IMR-90 (cell line): ENCODE measurements around the gene TUSC2. TPM values are rescaled to one million over a fixed set of nuclear protein-coding genes. Genes with fewer than 3 reads are reported as not detected.

Source experiments
- ATAC-seq: fragments of 200-7000 bp; cut with Tn5 transposase; 2 replicates; pipeline ENCODE4 v1.9.1; 2020; ENCODE audit warnings: low read depth, mild to moderate bottlenecking, moderate library complexity
- BruUV-seq: library from RNA; stranded (reverse); fragments of 400-500 nt; replicated peaks from 2 replicates; lab custom pipeline; 2021; lab: Mats Ljungman, UMichigan
- CTCF ChIA-PET: fragments of 300-600 bp; formaldehyde crosslinking; extraction: SDS; loops from one replicate; lab custom pipeline; 2021; ENCODE audit warnings: antibody characterized with exemption; lab: Yijun Ruan, JAX
- POLR2A ChIA-PET: fragments of 300-600 bp; sonication (Branson Sonifier 250); formaldehyde crosslinking; loops from one replicate; lab custom pipeline; 2022; ENCODE audit warnings: antibody characterized with exemption; ENCODE audit not compliant: unreplicated experiment; lab: Charles Lee
- DNase-seq: peaks from one replicate; pipeline ENCODE4 v3.0.0; 2013
- H2AFZ ChIP-seq: replicated peaks from 2 replicates; pipeline ENCODE3; 2013; ENCODE audit warnings: low read length, mild to moderate bottlenecking; ENCODE audit not compliant: poor library complexity
- H2AK5ac ChIP-seq: 2 replicates; pipeline ENCODE4 v1.6.1; 2013; ENCODE audit warnings: low read depth, low read length, inconsistent platforms
- H2AK9ac ChIP-seq: replicated peaks from 2 replicates; pipeline ENCODE3; 2013; ENCODE audit warnings: mild to moderate bottlenecking, low read depth, low read length, moderate library complexity; ENCODE audit not compliant: poor library complexity
- H2BK120ac ChIP-seq: 2 replicates; pipeline ENCODE4 v1.6.1; 2013; ENCODE audit warnings: low read depth, low read length, inconsistent platforms
- H2BK15ac ChIP-seq: 3 replicates; pipeline ENCODE4 v1.6.1; 2013; ENCODE audit warnings: low read depth, low read length, inconsistent platforms
- H2BK20ac ChIP-seq: 2 replicates; pipeline ENCODE4 v1.6.1; 2013; ENCODE audit warnings: low read depth, mild to moderate bottlenecking, inconsistent platforms, low read length, moderate library complexity
- H2BK5ac ChIP-seq: 2 replicates; pipeline ENCODE4 v1.6.1; 2013; ENCODE audit warnings: mild to moderate bottlenecking, low read depth, low read length, inconsistent platforms; ENCODE audit not compliant: poor library complexity, severe bottlenecking
- H3K14ac ChIP-seq: replicated peaks from 2 replicates; pipeline ENCODE4 v1.6.1; 2013; ENCODE audit warnings: low read depth, low read length, inconsistent platforms
- H3K18ac ChIP-seq: 2 replicates; pipeline ENCODE4 v1.6.1; 2013; ENCODE audit warnings: low read depth, low read length, control low read depth
- H3K23ac ChIP-seq: 2 replicates; pipeline ENCODE4 v1.6.1; 2013; ENCODE audit warnings: low read depth, low read length, inconsistent platforms
- H3K27ac ChIP-seq: 2 replicates; pipeline ENCODE4 v1.5.1; 2013; ENCODE audit warnings: mild to moderate bottlenecking, control low read depth, low read length; ENCODE audit not compliant: insufficient read depth
- H3K27me3 ChIP-seq: 2 replicates; pipeline ENCODE4 v1.6.1; 2013; ENCODE audit warnings: low read length; ENCODE audit not compliant: control insufficient read depth, insufficient read depth
- H3K36me3 ChIP-seq: 2 replicates; pipeline ENCODE4 v1.6.1; 2013; ENCODE audit warnings: low read length, mixed read lengths; ENCODE audit not compliant: control insufficient read depth, insufficient read depth
- H3K4ac ChIP-seq: 2 replicates; pipeline ENCODE4 v1.6.1; 2013; ENCODE audit warnings: low read depth, low read length, inconsistent platforms
- H3K4me1 ChIP-seq: 2 replicates; pipeline ENCODE4 v1.6.1; 2013; ENCODE audit warnings: low read length, mixed read lengths; ENCODE audit not compliant: control insufficient read depth, insufficient read depth
- H3K4me2 ChIP-seq: 2 replicates; pipeline ENCODE4 v1.6.1; 2013; ENCODE audit warnings: low read depth, mild to moderate bottlenecking, control low read depth, low read length, moderate library complexity
- H3K4me3 ChIP-seq: 2 replicates; pipeline ENCODE4 v1.5.1; 2013; ENCODE audit warnings: low read depth, mild to moderate bottlenecking, control low read depth, low read length, moderate library complexity; ENCODE audit not compliant: insufficient read depth
- H3K56ac ChIP-seq: 2 replicates; pipeline ENCODE4 v1.6.1; 2013; ENCODE audit warnings: low read length, inconsistent platforms; ENCODE audit not compliant: insufficient read depth; ENCODE audit errors: extremely low read depth
- H3K79me1 ChIP-seq, 2 experiments: 2 replicates each; pipeline ENCODE4 v1.6.1; 2013; ENCODE audit warnings: low read length in 2 of 2, inconsistent platforms in 1 of 2, low read depth in 1 of 2
- H3K9ac ChIP-seq: 2 replicates; pipeline ENCODE4 v1.6.1; 2013; ENCODE audit warnings: low read depth, low read length, control low read depth
- H3K9me1 ChIP-seq: 2 replicates; pipeline ENCODE4 v1.6.1; 2013; ENCODE audit warnings: low read length, inconsistent platforms; ENCODE audit not compliant: insufficient read depth
- H3K9me3 ChIP-seq: 2 replicates; pipeline ENCODE4 v1.6.1; 2013; ENCODE audit warnings: low read length; ENCODE audit not compliant: control insufficient read depth, insufficient read depth
- H4K20me1 ChIP-seq: 2 replicates; pipeline ENCODE4 v1.6.1; 2013; ENCODE audit warnings: low read length, inconsistent platforms; ENCODE audit not compliant: insufficient read depth
- H4K5ac ChIP-seq: 2 replicates; pipeline ENCODE4 v1.6.1; 2013; ENCODE audit warnings: mild to moderate bottlenecking, low read depth, low read length, control low read depth
- H4K8ac ChIP-seq, 2 experiments: 2 replicates each; pipeline ENCODE4 v1.6.1; 2013; ENCODE audit warnings: low read depth in 2 of 2, low read length in 2 of 2, control low read depth in 1 of 2, inconsistent platforms in 1 of 2
- H4K91ac ChIP-seq: 2 replicates; pipeline ENCODE4 v1.6.1; 2013; ENCODE audit warnings: low read depth, low read length, inconsistent platforms; ENCODE audit not compliant: insufficient read depth
- BHLHE40 ChIP-seq: fragments of 150-350 bp; IDR thresholded peaks from 2 replicates; pipeline ENCODE4 v1.6.1; 2016; ENCODE audit warnings: mild to moderate bottlenecking, low read depth, low read length
- CEBPB ChIP-seq: IDR thresholded peaks from 2 replicates; pipeline ENCODE4 v1.6.1; 2012; ENCODE audit warnings: low read depth, low read length, improper control_type of control experiment
- CHD1 ChIP-seq: IDR thresholded peaks from 2 replicates; pipeline ENCODE4 v1.6.1; 2012; ENCODE audit warnings: low read depth, low read length, improper control_type of control experiment
- ELK1 ChIP-seq: fragments of 150-350 bp; IDR thresholded peaks from 2 replicates; pipeline ENCODE4 v1.6.1; 2016; ENCODE audit warnings: low read depth, mild to moderate bottlenecking, low read length, moderate library complexity, borderline replicate concordance
- FOS ChIP-seq: fragments of 150-350 bp; IDR thresholded peaks from 2 replicates; pipeline ENCODE4 v1.6.1; 2016; ENCODE audit warnings: low read depth, low read length
- MAFK ChIP-seq: IDR thresholded peaks from 2 replicates; pipeline ENCODE4 v1.6.1; 2012; ENCODE audit warnings: low read depth, low read length, improper control_type of control experiment
- MAZ ChIP-seq: IDR thresholded peaks from 2 replicates; pipeline ENCODE4 v1.6.1; 2012; ENCODE audit warnings: low read depth, mild to moderate bottlenecking, low read length, improper control_type of control experiment, moderate library complexity, borderline replicate concordance
- MXI1 ChIP-seq: IDR thresholded peaks from 2 replicates; pipeline ENCODE4 v1.6.1; 2012; ENCODE audit warnings: low read depth, mild to moderate bottlenecking, low read length, moderate library complexity, borderline replicate concordance
- NFE2L2 ChIP-seq: fragments of 150-350 bp; IDR thresholded peaks from 2 replicates; pipeline ENCODE4 v1.6.1; 2016; ENCODE audit warnings: low read depth, mild to moderate bottlenecking, low read length
- POLR2A ChIP-seq: IDR thresholded peaks from 2 replicates; pipeline ENCODE4 v1.6.1; 2012; ENCODE audit warnings: mild to moderate bottlenecking, low read depth, low read length
- RAD21 ChIP-seq: IDR thresholded peaks from 2 replicates; pipeline ENCODE4 v1.6.1; 2012; ENCODE audit warnings: low read length, improper control_type of control experiment
- RCOR1 ChIP-seq: IDR thresholded peaks from 2 replicates; pipeline ENCODE4 v1.6.1; 2012; ENCODE audit warnings: mild to moderate bottlenecking, low read length, improper control_type of control experiment; ENCODE audit not compliant: insufficient replicate concordance
- SMC3 ChIP-seq: fragments of 150-350 bp; IDR thresholded peaks from 2 replicates; pipeline ENCODE4 v1.6.1; 2016; ENCODE audit warnings: low read depth, mild to moderate bottlenecking, antibody characterized with exemption, low read length, moderate library complexity
- USF2 ChIP-seq: fragments of 150-350 bp; IDR thresholded peaks from 2 replicates; pipeline ENCODE4 v1.6.1; 2017; ENCODE audit warnings: mild to moderate bottlenecking, antibody characterized with exemption, low read length, low read depth
- WGBS, 2 experiments: methylation state at CpG; one replicate each; pipeline versions ENCODE4 v1.1.5 to v1.1.7; 2013; ENCODE audit warnings: missing lambda C conversion rate in 2 of 2; ENCODE audit not compliant: insufficient read length in 1 of 2; ENCODE audit errors: extremely low coverage in 2 of 2; 5-methylcytosine and 5-hydroxymethylcytosine counted together
- dilution Hi-C: fragments of 300-500 bp; cut with HindIII; formaldehyde crosslinking; loops from one replicate; pipeline ENCODE4 v1.14.3; 2018; ENCODE audit warnings: low sequenced_read_pairs; ENCODE audit not compliant: unreplicated experiment
- in situ Hi-C: fragments of 300-500 bp; cut with MboI; formaldehyde crosslinking; loops from 3 replicates; pipeline ENCODE4 v1.14.3; 2019; ENCODE audit warnings: low sequenced_read_pairs, inconsistent platforms, mixed read lengths
- intact Hi-C: fragments of 100-400 bp; cut with micrococcal nuclease; formaldehyde crosslinking; loops from 2 replicates; pipeline ENCODE4 v1.10.0; 2022
- polyA plus RNA-seq, 3 experiments: library from polyadenylated mRNA; depleted of rRNA; stranded (reverse); fragments of >200 nt; gene quantifications; 2 replicates each; pipeline ENCODE4 v1.2.3, GENCODE V29; 2012; ENCODE audit warnings: low replicate concordance in 1 of 3
- total RNA-seq: library from RNA; depleted of rRNA; stranded (reverse); fragments of >200 nt; gene quantifications from 2 replicates; pipeline ENCODE4 v1.2.3, GENCODE V29; 2012
- TF ChIP-seq, protein P1 (sequence below): conservative IDR thresholded peaks from 2 replicates; pipeline ENCODE4 v1.5.1; 2012; ENCODE audit warnings: mild to moderate bottlenecking, low read depth, low read length, improper control_type of control experiment

Gene TUSC2
- total and polyA plus RNA-seq, 2 of the 4 experiments (the other 2 are of a cell fraction) = 13.4 to 24.0 TPM

- Histone ChIP-seq H3K4me1 (peaks cover 16% of the 10 kb centered on the region), H3K27ac (no peak overlapping the region), H3K4me3 (no peak overlapping the region), H2AK9ac (no peak overlapping the region), H3K36me3 (peaks cover 3% of the 10 kb centered on the region; the same call in 1 of the 2 replicates), H2AFZ (no peak overlapping the region), H4K20me1 (peaks cover 2% of the 10 kb centered on the region), H3K4me2 (no peak overlapping the region), H2AK5ac (no peak overlapping the region), H3K4ac (no peak overlapping the region), H2BK20ac (no peak overlapping the region), H2BK5ac (no peak overlapping the region), H3K14ac (no peak overlapping the region), H4K8ac (no peak overlapping the region), H3K27me3 (no peaks in the 10 kb centered on the region), H3K56ac (no peak overlapping the region), H3K9me3 (no peaks in the 10 kb centered on the region), H3K18ac (no peak overlapping the region), H3K9ac (no peak overlapping the region), H2BK120ac (no peak overlapping the region), H4K5ac (no peak overlapping the region), H3K79me1 (peaks cover 6 to 27% of the 10 kb centered on the region in 2 experiments; a peak in 3 of 4 replicates), H3K23ac (no peak overlapping the region), H2BK15ac (no peak overlapping the region), H4K91ac (no peak overlapping the region), H3K9me1 (peaks cover 11% of the 10 kb centered on the region)
- ATAC-seq (no peak), DNase-seq (no peak)
- ChIA-PET POLR2A (no interaction called here), CTCF (no interaction called here)
- dilution Hi-C loops = no loop called here
- intact Hi-C loops = no loop called here
- 90% methylated on average over 7 of the region's 13 CpGs; no CpG with 5 or more reads in 1 of the 2 experiments for WGBS, 2 experiments
- in situ Hi-C loops = loop anchor here (25.0 kb wide), 3 partner anchors 1044 to 1819 kb away; partner anchors contain the start of genes ABHD14B, GPR62, MANF and PCBP4
- no TSS peak for BruUV-seq
- no peak for TF ChIP-seq MAZ
- TF ChIP-seq BHLHE40 = no peak
- TF ChIP-seq USF2 = no peak
- TF ChIP-seq, protein P1, sequence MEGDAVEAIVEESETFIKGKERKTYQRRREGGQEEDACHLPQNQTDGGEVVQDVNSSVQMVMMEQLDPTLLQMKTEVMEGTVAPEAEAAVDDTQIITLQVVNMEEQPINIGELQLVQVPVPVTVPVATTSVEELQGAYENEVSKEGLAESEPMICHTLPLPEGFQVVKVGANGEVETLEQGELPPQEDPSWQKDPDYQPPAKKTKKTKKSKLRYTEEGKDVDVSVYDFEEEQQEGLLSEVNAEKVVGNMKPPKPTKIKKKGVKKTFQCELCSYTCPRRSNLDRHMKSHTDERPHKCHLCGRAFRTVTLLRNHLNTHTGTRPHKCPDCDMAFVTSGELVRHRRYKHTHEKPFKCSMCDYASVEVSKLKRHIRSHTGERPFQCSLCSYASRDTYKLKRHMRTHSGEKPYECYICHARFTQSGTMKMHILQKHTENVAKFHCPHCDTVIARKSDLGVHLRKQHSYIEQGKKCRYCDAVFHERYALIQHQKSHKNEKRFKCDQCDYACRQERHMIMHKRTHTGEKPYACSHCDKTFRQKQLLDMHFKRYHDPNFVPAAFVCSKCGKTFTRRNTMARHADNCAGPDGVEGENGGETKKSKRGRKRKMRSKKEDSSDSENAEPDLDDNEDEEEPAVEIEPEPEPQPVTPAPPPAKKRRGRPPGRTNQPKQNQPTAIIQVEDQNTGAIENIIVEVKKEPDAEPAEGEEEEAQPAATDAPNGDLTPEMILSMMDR = no peak
- no peak for TF ChIP-seq POLR2A
- no peak for TF ChIP-seq CEBPB
- no peak for TF ChIP-seq ELK1
- TF ChIP-seq MAFK = no peak
- no peak for TF ChIP-seq FOS
- TF ChIP-seq CHD1 = no peak
- no peak for TF ChIP-seq RCOR1
- no peak for TF ChIP-seq MXI1
- TF ChIP-seq RAD21 = no peak
- no peak for TF ChIP-seq NFE2L2
- TF ChIP-seq SMC3 = no peak
Observed at GRCh38 chr3:50342813-50343633, 15.0 kb upstream of the TUSC2 start.
